Measurements from ENCODE around the gene AJM1.
"Not testable (repeated sequence)": the region's sequence is repeated elsewhere in the genome, so short reads cannot be mapped to it uniquely, and the experiment has no call there.

AJM1 gene

GRCh38 chr9:136856541-136857141 is 14.4 kb downstream of the AJM1 start:
- no peak for DNase-seq

- DNase-seq = no peak
Measured at GRCh38 chr9:136857166-136857565, 14.9 kb downstream of the AJM1 start.

- DNase-seq = no peak
Measured at GRCh38 chr9:136857581-136858412, 15.5 kb downstream of the AJM1 start.

- DNase-seq = no peak
Measured at GRCh38 chr9:136858452-136858843, 16.2 kb downstream of the AJM1 start.

- DNase-seq = no peak
Measured at GRCh38 chr9:136858844-136859757, 16.8 kb downstream of the AJM1 start.

- DNase-seq = no peak
Measured at GRCh38 chr9:136860529-136860928, 18.3 kb downstream of the AJM1 start.

DNA sequence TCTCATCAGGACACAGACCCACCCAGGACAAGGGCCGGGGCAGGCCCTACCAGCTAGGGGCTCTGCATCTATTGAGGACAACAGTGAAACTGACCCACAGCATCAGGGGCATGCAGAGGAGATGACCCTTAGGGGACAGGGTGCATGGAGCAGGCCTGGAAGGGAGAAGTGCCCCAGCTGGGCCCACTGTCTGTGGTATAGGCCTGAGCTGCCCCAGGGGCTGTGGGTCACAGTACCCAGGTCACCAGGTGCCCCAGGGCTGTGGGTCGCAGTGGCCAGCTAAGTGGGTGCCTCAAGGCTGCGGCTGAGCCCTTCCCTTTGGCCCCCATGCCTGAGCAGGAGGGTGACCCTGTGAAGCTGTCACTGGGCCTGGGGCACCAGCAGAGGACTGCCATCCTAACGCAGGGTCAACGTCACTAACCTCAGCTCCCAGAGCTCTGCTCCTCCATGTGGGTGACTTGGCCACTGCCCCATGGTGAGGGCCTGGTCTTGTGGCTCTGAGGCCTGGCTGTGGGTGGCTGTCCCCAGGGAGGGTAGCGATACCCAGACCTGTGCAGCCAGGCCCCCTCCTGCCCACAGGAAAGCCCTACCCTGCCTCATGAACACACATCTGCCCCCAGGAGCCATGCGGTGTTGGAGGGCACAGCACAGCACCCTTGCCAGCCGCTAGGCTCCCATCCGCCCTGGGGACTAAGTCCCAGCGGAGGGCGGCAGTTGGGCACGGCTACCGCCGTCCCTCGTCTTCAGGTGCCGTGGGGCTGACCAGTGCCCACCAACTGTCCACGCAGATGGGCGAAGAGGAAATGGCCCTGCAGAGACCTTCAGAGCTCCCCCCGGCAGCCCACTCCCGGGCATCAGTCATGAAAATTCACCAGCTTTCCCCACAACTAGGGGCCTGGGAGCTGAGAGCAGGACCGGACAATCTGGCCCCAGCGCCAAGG is 18.9 kb downstream of the AJM1 start:
- DNase-seq = no peak

- no peak for DNase-seq
Measured at GRCh38 chr9:136861874-136862457, 19.7 kb downstream of the AJM1 start.

DNA sequence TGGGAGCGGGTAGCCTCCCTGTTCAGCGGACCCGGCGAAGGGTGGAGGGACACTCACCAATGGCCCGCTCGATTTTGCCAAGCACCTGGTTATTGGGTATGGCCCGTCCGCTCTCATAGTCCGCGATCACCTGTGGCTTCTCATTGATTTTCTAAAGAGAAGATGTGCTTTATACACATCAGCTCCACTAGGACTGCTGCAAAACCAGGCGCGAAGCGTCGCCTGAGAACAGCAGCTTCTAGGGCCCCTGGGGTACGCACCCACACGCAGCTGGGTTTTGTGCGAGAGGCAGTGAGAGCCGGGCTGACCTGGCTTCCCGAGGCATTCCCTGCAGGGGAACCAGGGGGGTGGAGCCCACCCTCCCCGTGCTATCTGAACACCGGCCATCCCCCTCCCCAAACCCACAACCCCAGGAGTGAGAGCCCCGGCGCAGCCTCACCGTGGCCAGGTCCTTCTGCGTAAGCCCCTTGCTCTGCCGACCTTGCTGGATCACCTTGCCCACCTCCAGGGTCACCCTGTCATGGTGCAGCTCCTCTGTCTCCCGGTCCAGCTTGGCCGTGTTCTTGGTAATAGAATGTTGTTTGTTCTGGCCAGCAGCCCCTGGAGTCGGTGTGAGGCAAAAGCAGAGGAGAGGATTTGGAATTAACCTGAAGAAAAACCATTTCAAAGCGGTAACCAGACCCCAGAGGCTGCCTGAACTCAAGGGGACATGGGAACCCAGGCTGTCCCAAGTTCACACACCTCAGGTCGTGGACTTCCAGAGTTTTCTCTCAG is 20.8 kb downstream of the AJM1 start:
- no peak for DNase-seq

GRCh38 chr9:136863623-136864273 is 21.5 kb downstream of the AJM1 start:
- no peak for DNase-seq

DNA sequence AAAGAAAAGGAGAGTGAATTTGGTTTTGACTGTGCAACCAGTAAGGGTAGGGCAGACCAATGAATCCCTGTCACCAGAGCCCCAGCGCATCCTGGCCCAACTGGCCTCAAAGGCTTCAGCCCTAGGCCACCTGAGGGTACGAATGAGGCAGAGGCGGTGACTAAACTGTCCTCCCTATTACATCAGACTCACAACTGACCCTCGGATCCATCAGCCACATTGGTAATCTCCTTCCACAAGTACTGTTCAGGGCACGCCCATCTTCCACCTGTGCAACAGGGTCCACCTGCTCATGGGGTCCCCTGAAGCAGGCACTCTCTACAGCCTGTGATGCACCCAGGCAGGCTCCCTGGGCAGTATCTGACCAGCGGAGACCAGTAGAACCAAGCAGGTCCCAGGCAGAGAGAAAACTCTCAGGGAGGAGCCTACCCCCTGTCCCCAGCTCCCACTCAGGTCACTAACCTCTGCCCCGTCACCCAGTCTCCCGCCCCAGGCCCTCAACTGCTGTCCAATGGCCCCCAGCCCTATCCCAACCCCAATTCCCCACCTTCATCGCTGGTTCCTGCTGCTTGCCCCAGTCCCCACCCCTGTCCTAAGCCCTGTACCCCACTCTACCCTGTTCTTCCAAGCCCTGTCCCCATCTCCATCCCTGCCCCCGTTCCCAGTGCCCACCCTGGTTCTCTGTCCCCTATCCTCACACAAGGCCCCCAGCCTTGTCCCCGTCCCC is 22.9 kb downstream of the AJM1 start:
- DNase-seq = no peak

- no peak for DNase-seq
Measured at GRCh38 chr9:136865768-136866103, 23.5 kb downstream of the AJM1 start.

DNA sequence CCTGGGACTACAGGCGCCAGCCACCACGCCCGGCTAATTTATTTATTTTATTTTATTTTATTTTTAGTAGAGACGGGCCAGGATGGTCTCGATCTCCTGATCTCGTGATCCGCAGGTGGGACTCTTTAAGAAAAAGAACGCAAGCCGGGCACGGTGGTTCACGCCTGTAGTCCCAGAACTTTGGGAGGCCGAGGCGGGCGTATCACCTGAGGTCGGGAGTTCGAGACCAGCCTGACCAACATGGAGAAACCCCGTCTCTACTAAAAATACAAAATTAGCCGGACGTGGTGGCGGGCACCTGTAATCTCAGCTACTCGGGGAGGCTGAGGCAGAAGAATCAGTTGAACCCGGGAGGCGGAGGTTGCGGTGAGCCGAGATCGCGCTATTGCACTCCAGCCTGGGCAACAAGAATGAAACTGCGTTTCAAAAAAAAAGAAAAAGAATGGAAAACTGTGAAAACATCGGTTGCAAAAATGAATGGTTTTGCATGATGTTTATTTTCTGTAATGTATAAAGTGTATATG is 24.7 kb downstream of the AJM1 start:
- DNase-seq = not testable (repeated sequence)

DNA sequence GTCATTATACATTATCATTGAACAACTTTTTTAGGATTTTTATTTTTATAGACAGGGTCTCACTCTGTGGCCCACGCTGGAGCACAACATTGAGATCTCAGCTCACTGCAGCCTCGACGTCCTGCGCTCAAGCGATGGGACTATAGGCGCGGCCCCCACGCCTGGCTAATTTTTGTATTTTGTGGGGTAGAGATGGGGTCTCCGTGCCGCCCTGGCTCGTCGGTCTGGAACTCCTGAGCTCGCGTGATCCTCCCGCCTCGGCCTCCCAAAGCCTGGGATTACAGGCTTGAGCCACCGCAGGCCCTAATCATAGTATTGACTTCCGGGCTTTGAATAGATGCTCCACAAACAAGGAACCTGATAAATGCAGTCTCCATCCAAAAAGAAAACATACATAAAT is 25.2 kb downstream of the AJM1 start:
- no peak for DNase-seq

DNA sequence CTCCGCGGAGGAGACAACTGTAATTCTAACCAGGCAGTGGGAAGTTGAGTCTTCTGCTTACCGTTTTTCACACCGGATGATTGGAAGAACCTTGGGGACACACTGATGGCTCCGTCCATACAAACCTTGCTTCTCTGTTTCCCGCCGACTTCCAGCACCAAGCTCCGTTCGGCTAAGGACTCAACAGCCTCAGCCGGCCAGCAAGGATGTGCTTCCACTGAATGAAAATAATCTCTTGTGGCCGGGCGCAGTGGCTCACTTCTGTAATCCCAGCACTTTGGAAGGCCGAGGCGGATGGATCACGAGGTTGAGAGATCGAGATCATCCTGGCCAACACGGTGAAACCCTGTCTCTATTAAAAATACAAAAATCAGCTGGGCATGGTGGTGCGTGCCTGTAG is 25.6 kb downstream of the AJM1 start:
- DNase-seq = no peak

DNA sequence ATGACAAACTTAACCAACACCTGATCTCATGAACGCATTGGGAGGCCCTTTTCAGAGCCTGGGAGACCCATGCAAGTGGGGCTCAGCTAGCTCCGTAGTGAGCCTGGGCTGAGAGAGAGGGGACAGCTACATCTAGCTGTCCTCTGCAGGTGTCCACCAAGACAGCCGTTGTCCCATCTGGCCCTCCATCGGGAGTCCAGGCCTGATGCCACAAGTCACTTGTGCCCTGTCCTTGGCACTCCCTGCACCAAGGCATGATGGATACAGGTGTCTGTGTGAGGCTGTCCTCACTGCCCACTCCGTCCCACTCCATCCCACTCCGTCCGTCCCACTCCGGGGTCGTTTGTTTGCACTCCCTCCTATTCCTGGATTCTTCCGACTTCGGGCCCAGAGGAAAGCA is 26.4 kb downstream of the AJM1 start:
- no peak for DNase-seq

- not testable (repeated sequence) for DNase-seq
Measured at GRCh38 chr9:136869611-136870010, 27.3 kb downstream of the AJM1 start.

DNA sequence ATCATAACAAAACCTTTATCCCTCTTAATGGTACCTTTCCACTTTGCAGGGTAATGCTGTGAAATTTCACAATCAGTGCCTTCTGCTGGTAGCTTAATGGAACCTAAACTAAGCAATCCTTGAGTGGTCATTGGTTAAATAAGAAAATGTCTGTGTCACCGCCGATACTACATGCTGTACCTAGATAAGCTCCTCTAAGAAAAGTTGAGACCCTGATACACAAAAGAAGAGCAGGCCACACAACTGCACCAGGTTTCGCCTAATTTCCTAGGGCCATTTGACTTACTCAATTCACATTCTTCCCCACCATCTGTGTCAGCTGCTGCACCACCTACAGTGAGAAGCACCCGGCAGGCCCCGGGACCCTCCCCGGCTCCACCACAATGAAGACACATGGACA is 32.9 kb downstream of the AJM1 start:
- DNase-seq = no peak

GRCh38 chr9:136876476-136876875 is 34.2 kb downstream of the AJM1 start:
- DNase-seq = no peak

- no peak for DNase-seq
Measured at GRCh38 chr9:136880651-136881050, 38.4 kb downstream of the AJM1 start.
